GM19099 (cell line): ENCODE data around the gene TMEM161A.
A peak's percentile ranks its signal among the peaks of the same experiment; 100 is the strongest.

Experiments
- POLR2A ChIP-seq: IDR thresholded peaks from 3 replicates; pipeline ENCODE4 v1.6.1; 2011; ENCODE audit warnings: low read depth; ENCODE audit not compliant: insufficient read length; ENCODE audit errors: extremely low read depth

TMEM161A gene

GRCh38 chr19:19160461-19161035 lies 22.3 kb upstream of the TMEM161A start:
- no peak for TF ChIP-seq POLR2A

GRCh38 chr19:19159534-19159933 lies 21.3 kb upstream of the TMEM161A start:
- no peak for TF ChIP-seq POLR2A

GRCh38 chr19:19157808-19158207 lies 19.5 kb upstream of the TMEM161A start:
- no peak for TF ChIP-seq POLR2A

DNA sequence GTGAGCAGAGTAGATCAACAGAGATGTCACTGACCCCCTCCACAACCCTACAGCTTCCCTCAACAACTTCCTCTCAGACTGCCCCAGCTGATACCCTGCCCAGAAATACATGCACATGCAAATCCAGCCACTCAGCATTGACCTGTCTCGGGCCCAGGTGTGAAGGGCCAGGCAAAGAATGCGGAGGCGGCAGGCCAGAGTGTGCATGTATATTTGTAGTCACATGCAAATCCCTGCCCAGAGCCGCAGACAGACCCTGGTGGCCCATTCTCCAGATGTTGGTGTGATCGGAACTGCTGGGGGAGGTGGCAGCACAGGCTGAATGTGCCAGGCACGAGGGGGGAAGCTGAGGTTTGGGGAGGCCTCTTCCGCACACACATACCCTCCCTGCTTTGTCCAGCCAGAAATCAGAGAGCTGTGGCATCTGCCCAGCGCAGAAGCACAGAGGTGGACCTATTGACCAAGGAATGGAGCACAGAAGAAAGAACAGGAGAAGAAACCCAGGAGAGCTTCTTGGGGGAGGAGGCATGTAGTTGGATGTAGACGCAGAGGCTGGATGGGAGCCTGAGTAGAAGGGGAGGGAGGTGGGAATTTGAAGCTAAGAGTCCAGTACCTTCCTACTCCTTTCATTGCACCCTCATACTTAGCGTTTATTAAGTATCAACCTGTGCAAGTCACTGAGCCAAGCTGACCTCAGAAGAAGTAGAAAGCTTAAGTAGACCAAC lies 17.4 kb upstream of the TMEM161A start:
- TF ChIP-seq POLR2A, result peak; percentile 20

DNA sequence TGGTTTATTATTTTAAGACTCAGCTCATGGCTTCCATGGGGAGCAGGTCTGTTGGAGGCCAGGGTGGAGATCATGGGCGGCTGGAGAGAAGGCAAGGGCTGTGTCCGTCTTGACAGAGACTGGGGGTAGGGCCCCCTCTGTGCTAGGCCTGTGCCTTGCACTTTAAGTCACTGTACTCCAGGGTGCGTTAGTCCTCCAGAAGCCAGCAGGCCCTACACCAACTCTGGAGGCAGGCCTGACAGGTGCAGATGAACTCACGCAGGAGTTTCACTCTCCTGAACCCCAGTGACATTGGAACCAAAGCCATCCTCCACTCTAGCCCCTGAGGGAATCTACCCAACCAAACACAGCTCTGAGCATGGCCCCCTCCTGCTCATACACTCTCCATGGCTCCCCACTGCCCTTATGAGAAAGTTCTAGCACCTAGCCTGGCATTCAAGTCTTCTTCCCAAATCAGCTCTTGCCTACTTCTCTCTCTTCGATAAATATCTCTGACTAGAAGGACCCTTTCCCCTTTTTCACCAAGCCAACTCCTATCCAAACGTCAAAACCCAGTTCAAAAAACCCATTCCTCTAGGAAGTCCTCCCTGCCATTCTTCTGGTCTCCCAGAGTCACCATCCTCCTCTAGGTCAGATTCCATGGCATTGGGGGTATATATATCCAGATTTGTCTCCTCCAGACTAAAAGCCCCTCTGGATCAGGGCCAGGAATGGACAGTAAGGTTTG lies 16.7 kb upstream of the TMEM161A start:
- TF ChIP-seq POLR2A, result no peak

- no peak for TF ChIP-seq POLR2A
Measured at GRCh38 chr19:19152668-19153384, 14.5 kb upstream of the TMEM161A start.

- TF ChIP-seq POLR2A, result no peak
Measured at GRCh38 chr19:19151418-19151817, 13.1 kb upstream of the TMEM161A start.

- TF ChIP-seq POLR2A, result no peak
Measured at GRCh38 chr19:19149435-19149834, 11.2 kb upstream of the TMEM161A start.

GRCh38 chr19:19147344-19147743 lies 9.1 kb upstream of the TMEM161A start:
- TF ChIP-seq POLR2A, result no peak

GRCh38 chr19:19146865-19147264 lies 8.6 kb upstream of the TMEM161A start:
- no peak for TF ChIP-seq POLR2A

- TF ChIP-seq POLR2A, result no peak
Measured at GRCh38 chr19:19145684-19146608, 7.7 kb upstream of the TMEM161A start.

GRCh38 chr19:19145281-19145680 lies 7.0 kb upstream of the TMEM161A start:
- no peak for TF ChIP-seq POLR2A

GRCh38 chr19:19142347-19142746 lies 4.1 kb upstream of the TMEM161A start:
- TF ChIP-seq POLR2A, result no peak

DNA sequence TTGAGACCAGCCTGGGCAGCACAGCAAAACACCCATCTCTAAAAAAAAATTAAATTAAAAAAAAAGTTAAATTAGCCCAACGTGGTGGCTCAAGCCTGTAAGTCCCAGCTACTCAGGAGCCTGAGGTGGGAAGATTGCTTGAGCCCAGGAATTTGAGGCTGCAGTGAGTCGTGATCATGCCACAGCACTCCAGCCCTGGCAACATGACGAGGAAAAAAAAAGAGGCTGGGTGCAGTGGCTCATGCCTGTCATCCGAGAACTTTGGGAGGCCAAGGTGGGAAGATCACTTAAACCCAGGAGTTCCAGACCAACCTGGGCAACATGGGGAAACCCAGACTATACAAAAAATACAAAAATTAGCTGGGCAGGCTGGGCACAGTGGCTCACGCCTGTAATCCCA lies 2.2 kb upstream of the TMEM161A start:
- no peak for TF ChIP-seq POLR2A
